Measurements from ENCODE around the gene PACRG. TPM values are rescaled to one million over a fixed set of nuclear protein-coding genes. Genes with fewer than 3 reads are reported as not detected.

The PACRG gene
- total and polyA plus RNA-seq, 2 experiments from 2014 or later = 0.17 to 0.68 TPM

DNA sequence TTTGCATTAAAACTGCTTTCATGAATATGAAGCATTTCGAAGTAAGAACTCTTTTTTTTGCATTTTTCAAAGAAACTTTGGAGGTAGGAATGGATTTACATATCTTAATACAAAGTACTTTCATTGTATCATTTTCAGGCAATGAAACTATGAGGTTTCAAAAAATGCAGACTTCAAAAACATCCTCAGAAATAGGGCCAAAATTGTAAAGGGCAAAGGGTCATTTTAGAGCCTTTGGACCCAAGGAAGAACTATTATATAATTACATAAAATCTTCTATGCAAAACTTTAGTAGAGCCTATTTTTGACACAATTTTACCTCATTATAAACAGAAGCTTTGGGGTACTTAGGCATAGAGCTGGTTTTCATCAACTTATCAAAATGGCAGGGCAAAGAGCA lies 5.1 kb upstream of the PACRG start:
- Mint-ChIP-seq H3K27ac (no peak overlapping the region), H3K4me1 (peaks cover 21% of the 10 kb centered on the region), H3K4me3 (no peak overlapping the region), H3K9me3 (no peaks in the 10 kb centered on the region; the same call in 2 of the 3 replicates), H3K36me3 (ENCODE audit: low read depth) (no peaks in the 10 kb centered on the region), H3K27me3 (ENCODE audit: insufficient read depth, low read depth, poor library complexity) (peaks cover 3% of the 10 kb centered on the region)
- Histone ChIP-seq H3K4me3 (no peak overlapping the region), H3F3A (replicated peaks; ENCODE audit: low read depth) (no peaks in the 10 kb centered on the region), H3K4me2 (no peak overlapping the region), H2AFZ (no peak overlapping the region), H3K36me3 (ENCODE audit: insufficient read depth) (0 out of 2 replicates have a peak, but pooled peaks cover 5% of the 10 kb centered on the region), H3K27ac (ENCODE audit: low read depth) (no peak overlapping the region), H3K27me3 (ENCODE audit: insufficient read depth) (no peaks in the 10 kb centered on the region), H3K4me1 (ENCODE audit: insufficient read depth) (peaks cover 10% of the 10 kb centered on the region; the same call in 1 of the 2 replicates), H4K20me1 (replicated peaks; ENCODE audit: insufficient read depth) (no peaks in the 10 kb centered on the region), H3K9me2 (ENCODE audit: insufficient read depth) (no peaks in the 10 kb centered on the region), H3K79me2 (replicated peaks; ENCODE audit: insufficient read depth) (no peaks in the 10 kb centered on the region)
- no peak for ATAC-seq
- DNase-seq (ENCODE audit: low spot score) = no peak
- TF ChIP-seq, protein P1, sequence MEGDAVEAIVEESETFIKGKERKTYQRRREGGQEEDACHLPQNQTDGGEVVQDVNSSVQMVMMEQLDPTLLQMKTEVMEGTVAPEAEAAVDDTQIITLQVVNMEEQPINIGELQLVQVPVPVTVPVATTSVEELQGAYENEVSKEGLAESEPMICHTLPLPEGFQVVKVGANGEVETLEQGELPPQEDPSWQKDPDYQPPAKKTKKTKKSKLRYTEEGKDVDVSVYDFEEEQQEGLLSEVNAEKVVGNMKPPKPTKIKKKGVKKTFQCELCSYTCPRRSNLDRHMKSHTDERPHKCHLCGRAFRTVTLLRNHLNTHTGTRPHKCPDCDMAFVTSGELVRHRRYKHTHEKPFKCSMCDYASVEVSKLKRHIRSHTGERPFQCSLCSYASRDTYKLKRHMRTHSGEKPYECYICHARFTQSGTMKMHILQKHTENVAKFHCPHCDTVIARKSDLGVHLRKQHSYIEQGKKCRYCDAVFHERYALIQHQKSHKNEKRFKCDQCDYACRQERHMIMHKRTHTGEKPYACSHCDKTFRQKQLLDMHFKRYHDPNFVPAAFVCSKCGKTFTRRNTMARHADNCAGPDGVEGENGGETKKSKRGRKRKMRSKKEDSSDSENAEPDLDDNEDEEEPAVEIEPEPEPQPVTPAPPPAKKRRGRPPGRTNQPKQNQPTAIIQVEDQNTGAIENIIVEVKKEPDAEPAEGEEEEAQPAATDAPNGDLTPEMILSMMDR (conservative IDR thresholded peaks at IDR 0.05; ENCODE audit: low read depth in 2 of 2) = no peak
- TF ChIP-seq STAT1 (IDR thresholded peaks at IDR 0.05; ENCODE audit: unreplicated experiment) (no peak), POLR2AphosphoS5 (IDR thresholded peaks at IDR 0.05; ENCODE audit: low read depth) (no peak), EZH2 (IDR thresholded peaks at IDR 0.05; ENCODE audit: low read depth, unreplicated experiment) (no peak), JUNB (IDR thresholded peaks at IDR 0.05; ENCODE audit: unreplicated experiment) (no peak), ZNF331 (CRISPR knock-in tag; IDR thresholded peaks at IDR 0.05; ENCODE audit: low read depth) (no peak), CREB1 (CRISPR knock-in tag; IDR thresholded peaks at IDR 0.05; ENCODE audit: low read depth) (no peak), EZH2phosphoT487 (IDR thresholded peaks at IDR 0.05; ENCODE audit: unreplicated experiment) (no peak), NANOG (IDR thresholded peaks at IDR 0.05; ENCODE audit: borderline replicate concordance) (no peak), ZNF114 (CRISPR knock-in tag; IDR thresholded peaks at IDR 0.05) (no peak)
- TF ChIP-seq, protein P2, sequence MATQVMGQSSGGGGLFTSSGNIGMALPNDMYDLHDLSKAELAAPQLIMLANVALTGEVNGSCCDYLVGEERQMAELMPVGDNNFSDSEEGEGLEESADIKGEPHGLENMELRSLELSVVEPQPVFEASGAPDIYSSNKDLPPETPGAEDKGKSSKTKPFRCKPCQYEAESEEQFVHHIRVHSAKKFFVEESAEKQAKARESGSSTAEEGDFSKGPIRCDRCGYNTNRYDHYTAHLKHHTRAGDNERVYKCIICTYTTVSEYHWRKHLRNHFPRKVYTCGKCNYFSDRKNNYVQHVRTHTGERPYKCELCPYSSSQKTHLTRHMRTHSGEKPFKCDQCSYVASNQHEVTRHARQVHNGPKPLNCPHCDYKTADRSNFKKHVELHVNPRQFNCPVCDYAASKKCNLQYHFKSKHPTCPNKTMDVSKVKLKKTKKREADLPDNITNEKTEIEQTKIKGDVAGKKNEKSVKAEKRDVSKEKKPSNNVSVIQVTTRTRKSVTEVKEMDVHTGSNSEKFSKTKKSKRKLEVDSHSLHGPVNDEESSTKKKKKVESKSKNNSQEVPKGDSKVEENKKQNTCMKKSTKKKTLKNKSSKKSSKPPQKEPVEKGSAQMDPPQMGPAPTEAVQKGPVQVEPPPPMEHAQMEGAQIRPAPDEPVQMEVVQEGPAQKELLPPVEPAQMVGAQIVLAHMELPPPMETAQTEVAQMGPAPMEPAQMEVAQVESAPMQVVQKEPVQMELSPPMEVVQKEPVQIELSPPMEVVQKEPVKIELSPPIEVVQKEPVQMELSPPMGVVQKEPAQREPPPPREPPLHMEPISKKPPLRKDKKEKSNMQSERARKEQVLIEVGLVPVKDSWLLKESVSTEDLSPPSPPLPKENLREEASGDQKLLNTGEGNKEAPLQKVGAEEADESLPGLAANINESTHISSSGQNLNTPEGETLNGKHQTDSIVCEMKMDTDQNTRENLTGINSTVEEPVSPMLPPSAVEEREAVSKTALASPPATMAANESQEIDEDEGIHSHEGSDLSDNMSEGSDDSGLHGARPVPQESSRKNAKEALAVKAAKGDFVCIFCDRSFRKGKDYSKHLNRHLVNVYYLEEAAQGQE (IDR thresholded peaks at IDR 0.05; ENCODE audit: unreplicated experiment) = no peak
- TF ChIP-seq, protein P3, sequence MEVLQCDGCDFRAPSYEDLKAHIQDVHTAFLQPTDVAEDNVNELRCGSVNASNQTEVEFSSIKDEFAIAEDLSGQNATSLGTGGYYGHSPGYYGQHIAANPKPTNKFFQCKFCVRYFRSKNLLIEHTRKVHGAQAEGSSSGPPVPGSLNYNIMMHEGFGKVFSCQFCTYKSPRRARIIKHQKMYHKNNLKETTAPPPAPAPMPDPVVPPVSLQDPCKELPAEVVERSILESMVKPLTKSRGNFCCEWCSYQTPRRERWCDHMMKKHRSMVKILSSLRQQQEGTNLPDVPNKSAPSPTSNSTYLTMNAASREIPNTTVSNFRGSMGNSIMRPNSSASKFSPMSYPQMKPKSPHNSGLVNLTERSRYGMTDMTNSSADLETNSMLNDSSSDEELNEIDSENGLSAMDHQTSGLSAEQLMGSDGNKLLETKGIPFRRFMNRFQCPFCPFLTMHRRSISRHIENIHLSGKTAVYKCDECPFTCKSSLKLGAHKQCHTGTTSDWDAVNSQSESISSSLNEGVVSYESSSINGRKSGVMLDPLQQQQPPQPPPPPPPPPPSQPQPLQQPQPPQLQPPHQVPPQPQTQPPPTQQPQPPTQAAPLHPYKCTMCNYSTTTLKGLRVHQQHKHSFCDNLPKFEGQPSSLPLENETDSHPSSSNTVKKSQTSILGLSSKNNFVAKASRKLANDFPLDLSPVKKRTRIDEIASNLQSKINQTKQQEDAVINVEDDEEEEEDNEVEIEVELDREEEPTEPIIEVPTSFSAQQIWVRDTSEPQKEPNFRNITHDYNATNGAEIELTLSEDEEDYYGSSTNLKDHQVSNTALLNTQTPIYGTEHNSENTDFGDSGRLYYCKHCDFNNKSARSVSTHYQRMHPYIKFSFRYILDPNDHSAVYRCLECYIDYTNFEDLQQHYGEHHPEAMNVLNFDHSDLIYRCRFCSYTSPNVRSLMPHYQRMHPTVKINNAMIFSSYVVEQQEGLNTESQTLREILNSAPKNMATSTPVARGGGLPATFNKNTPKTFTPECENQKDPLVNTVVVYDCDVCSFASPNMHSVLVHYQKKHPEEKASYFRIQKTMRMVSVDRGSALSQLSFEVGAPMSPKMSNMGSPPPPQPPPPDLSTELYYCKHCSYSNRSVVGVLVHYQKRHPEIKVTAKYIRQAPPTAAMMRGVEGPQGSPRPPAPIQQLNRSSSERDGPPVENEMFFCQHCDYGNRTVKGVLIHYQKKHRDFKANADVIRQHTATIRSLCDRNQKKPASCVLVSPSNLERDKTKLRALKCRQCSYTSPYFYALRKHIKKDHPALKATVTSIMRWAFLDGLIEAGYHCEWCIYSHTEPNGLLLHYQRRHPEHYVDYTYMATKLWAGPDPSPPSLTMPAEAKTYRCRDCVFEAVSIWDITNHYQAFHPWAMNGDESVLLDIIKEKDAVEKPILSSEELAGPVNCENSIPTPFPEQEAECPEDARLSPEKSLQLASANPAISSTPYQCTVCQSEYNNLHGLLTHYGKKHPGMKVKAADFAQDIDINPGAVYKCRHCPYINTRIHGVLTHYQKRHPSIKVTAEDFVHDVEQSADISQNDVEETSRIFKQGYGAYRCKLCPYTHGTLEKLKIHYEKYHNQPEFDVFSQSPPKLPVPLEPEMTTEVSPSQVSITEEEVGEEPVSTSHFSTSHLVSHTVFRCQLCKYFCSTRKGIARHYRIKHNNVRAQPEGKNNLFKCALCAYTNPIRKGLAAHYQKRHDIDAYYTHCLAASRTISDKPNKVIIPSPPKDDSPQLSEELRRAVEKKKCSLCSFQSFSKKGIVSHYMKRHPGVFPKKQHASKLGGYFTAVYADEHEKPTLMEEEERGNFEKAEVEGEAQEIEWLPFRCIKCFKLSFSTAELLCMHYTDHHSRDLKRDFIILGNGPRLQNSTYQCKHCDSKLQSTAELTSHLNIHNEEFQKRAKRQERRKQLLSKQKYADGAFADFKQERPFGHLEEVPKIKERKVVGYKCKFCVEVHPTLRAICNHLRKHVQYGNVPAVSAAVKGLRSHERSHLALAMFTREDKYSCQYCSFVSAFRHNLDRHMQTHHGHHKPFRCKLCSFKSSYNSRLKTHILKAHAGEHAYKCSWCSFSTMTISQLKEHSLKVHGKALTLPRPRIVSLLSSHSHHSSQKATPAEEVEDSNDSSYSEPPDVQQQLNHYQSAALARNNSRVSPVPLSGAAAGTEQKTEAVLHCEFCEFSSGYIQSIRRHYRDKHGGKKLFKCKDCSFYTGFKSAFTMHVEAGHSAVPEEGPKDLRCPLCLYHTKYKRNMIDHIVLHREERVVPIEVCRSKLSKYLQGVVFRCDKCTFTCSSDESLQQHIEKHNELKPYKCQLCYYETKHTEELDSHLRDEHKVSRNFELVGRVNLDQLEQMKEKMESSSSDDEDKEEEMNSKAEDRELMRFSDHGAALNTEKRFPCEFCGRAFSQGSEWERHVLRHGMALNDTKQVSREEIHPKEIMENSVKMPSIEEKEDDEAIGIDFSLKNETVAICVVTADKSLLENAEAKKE (CRISPR knock-in tag; IDR thresholded peaks at IDR 0.05) = no peak
- TF ChIP-seq, protein P4, sequence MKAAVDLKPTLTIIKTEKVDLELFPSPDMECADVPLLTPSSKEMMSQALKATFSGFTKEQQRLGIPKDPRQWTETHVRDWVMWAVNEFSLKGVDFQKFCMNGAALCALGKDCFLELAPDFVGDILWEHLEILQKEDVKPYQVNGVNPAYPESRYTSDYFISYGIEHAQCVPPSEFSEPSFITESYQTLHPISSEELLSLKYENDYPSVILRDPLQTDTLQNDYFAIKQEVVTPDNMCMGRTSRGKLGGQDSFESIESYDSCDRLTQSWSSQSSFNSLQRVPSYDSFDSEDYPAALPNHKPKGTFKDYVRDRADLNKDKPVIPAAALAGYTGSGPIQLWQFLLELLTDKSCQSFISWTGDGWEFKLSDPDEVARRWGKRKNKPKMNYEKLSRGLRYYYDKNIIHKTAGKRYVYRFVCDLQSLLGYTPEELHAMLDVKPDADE (IDR thresholded peaks at IDR 0.05) = no peak
